ENCODE measurements around the gene ZBED5. TPM values are rescaled to one million over a fixed set of nuclear protein-coding genes. Genes with fewer than 3 reads are reported as not detected.
A peak's percentile ranks its signal among the peaks of the same experiment; 100 is the strongest.

ZBED5 gene
- total and polyA plus RNA-seq, 4 donors: 18.0 to 57.9 (median 39.9) TPM

- H3K4me1 ChIP-seq (ENCODE audit: control insufficient read depth in 5 of 5, insufficient read depth in 5 of 5, low read length in 5 of 5): no peaks in the 10 kb centered on the region
- H3K4me3 ChIP-seq: no peak overlapping the region
- DNase-seq (no peak), ATAC-seq (ENCODE audit: insufficient read depth, low FRiP score) (no peak)
- peaks cover 0 to 7% (median 4%) of the 10 kb centered on the region in 4 donors for H3K9me3 ChIP-seq (ENCODE audit: control insufficient read depth in 4 of 4, insufficient read depth in 3 of 4, low read length in 3 of 4)
- H3K27me3 ChIP-seq (ENCODE audit: control insufficient read depth in 3 of 3, insufficient read depth in 3 of 3, low read length in 2 of 3): no peaks in the 10 kb centered on the region
- no peaks in the 10 kb centered on the region for H3K36me3 ChIP-seq (ENCODE audit: control insufficient read depth in 4 of 4, insufficient read depth in 4 of 4, low read length in 4 of 4)
- no peak for TF ChIP-seq CTCF (IDR thresholded peaks at IDR 0.05; ENCODE audit: control extremely low read depth, extremely low read depth)
- no peak overlapping the region for H3K9ac ChIP-seq (ENCODE audit: insufficient read depth in 1 of 2, low read length in 2 of 2)
- no peak overlapping the region for H3K27ac ChIP-seq (ENCODE audit: low read depth in 1 of 2, low read length in 1 of 2)
Measured at GRCh38 chr11:10876158-10876557, 18.3 kb upstream of the ZBED5 start.

GRCh38 chr11:10875430-10876021 lies 17.7 kb upstream of the ZBED5 start:
- DNase-seq (no peak), ATAC-seq (ENCODE audit: insufficient read depth, low FRiP score) (no peak)
- H3K4me1 ChIP-seq (ENCODE audit: control insufficient read depth in 5 of 5, insufficient read depth in 5 of 5, low read length in 5 of 5): no peaks in the 10 kb centered on the region
- no peak overlapping the region for H3K4me3 ChIP-seq
- H3K27ac ChIP-seq (ENCODE audit: low read depth in 1 of 2, low read length in 1 of 2): peak overlapping the region in 1 of 2 donors; percentile 33
- no peak for TF ChIP-seq CTCF (IDR thresholded peaks at IDR 0.05; ENCODE audit: control extremely low read depth, extremely low read depth)
- WGBS, 2 donors: 91 to 93% methylated on average over 2 of the region's 2 CpGs
- H3K27me3 ChIP-seq (ENCODE audit: control insufficient read depth in 3 of 3, insufficient read depth in 3 of 3, low read length in 2 of 3): no peaks in the 10 kb centered on the region
- H3K9ac ChIP-seq (ENCODE audit: insufficient read depth in 1 of 2, low read length in 2 of 2): no peak overlapping the region
- peaks cover 0 to 7% (median 4%) of the 10 kb centered on the region in 4 donors for H3K9me3 ChIP-seq (ENCODE audit: control insufficient read depth in 4 of 4, insufficient read depth in 3 of 4, low read length in 3 of 4)
- H3K36me3 ChIP-seq (ENCODE audit: control insufficient read depth in 4 of 4, insufficient read depth in 4 of 4, low read length in 4 of 4): no peaks in the 10 kb centered on the region

GRCh38 chr11:10872097-10872496 lies 14.2 kb upstream of the ZBED5 start:
- DNase-seq (no peak), ATAC-seq (ENCODE audit: insufficient read depth, low FRiP score) (no peak)
- no peak for TF ChIP-seq CTCF (IDR thresholded peaks at IDR 0.05; ENCODE audit: control extremely low read depth, extremely low read depth)
- Histone ChIP-seq H3K4me3 (no peak overlapping the region), H3K27ac (ENCODE audit: low read depth in 1 of 2, low read length in 1 of 2) (no peak overlapping the region), H3K9ac (ENCODE audit: insufficient read depth in 1 of 2, low read length in 2 of 2) (no peak overlapping the region), H3K36me3 (ENCODE audit: control insufficient read depth in 4 of 4, insufficient read depth in 4 of 4, low read length in 4 of 4) (no peaks in the 10 kb centered on the region), H3K27me3 (ENCODE audit: control insufficient read depth in 3 of 3, insufficient read depth in 3 of 3, low read length in 2 of 3) (no peaks in the 10 kb centered on the region), H3K9me3 (ENCODE audit: control insufficient read depth in 4 of 4, insufficient read depth in 3 of 4, low read length in 3 of 4) (peaks cover 0 to 7% (median 4%) of the 10 kb centered on the region in 4 donors), H3K4me1 (ENCODE audit: control insufficient read depth in 5 of 5, insufficient read depth in 5 of 5, low read length in 5 of 5) (no peaks in the 10 kb centered on the region)
- WGBS, 2 donors: 91 to 94% methylated on average over 2 of the region's 2 CpGs

- DNase-seq: no peak
- Histone ChIP-seq H3K9me3 (ENCODE audit: control insufficient read depth in 4 of 4, insufficient read depth in 3 of 4, low read length in 3 of 4) (peaks cover 0 to 7% (median 3%) of the 10 kb centered on the region in 4 donors), H3K9ac (ENCODE audit: insufficient read depth in 1 of 2, low read length in 2 of 2) (no peak overlapping the region), H3K4me1 (ENCODE audit: control insufficient read depth in 5 of 5, insufficient read depth in 5 of 5, low read length in 5 of 5) (peaks cover 0 to 10% (median 0%) of the 10 kb centered on the region in 5 donors), H3K27me3 (ENCODE audit: control insufficient read depth in 3 of 3, insufficient read depth in 3 of 3, low read length in 2 of 3) (no peaks in the 10 kb centered on the region), H3K27ac (ENCODE audit: low read depth in 1 of 2, low read length in 1 of 2) (peak overlapping the region in 1 of 2 donors; percentile 50), H3K36me3 (ENCODE audit: control insufficient read depth in 4 of 4, insufficient read depth in 4 of 4, low read length in 4 of 4) (no peaks in the 10 kb centered on the region), H3K4me3 (no peak overlapping the region)
- 96 to 98% methylated on average over 3 of the region's 3 CpGs for WGBS, 2 donors
- ATAC-seq (ENCODE audit: insufficient read depth, low FRiP score): no peak
- no peak for TF ChIP-seq CTCF (IDR thresholded peaks at IDR 0.05; ENCODE audit: control extremely low read depth, extremely low read depth)
Measured at GRCh38 chr11:10868352-10868751, 10.5 kb upstream of the ZBED5 start.
